GM03348 (cell line): ENCODE data around the gene SRRM1.
"Not testable (repeated sequence)": the region's sequence is repeated elsewhere in the genome, so short reads cannot be mapped to it uniquely, and the experiment has no call there.

ENCODE experiments used
- DNase-seq: peaks from one replicate; pipeline ENCODE4 v3.0.0; 2012; ENCODE audit warnings: low spot score

The SRRM1 gene

GRCh38 chr1:24717887-24718650, 75.0 kb downstream of the SRRM1 start:
- DNase-seq, result no peak

- peak; percentile 80 for DNase-seq
These were observed 77.0 kb downstream of the SRRM1 start for GRCh38 chr1:24720152-24720551.

GRCh38 chr1:24721533-24721932, 78.4 kb downstream of the SRRM1 start:
- DNase-seq, result no peak

- not testable (repeated sequence) for DNase-seq
These were observed 79.3 kb downstream of the SRRM1 start for GRCh38 chr1:24722073-24723035.
